BE2C (cell line): Measurements from ENCODE around the gene CPXM1.

Experiments
- DNase-seq: peaks from one replicate; pipeline ENCODE4 v3.0.0-alpha.2; 2020
- H3K27me3 ChIP-seq: fragments of 250-450 bp; sonication (Bioruptor Pico); 2 replicates; pipeline ENCODE4 v1.5.1; 2020; ENCODE audit warnings: mild to moderate bottlenecking
- H3K36me3 ChIP-seq: fragments of 250-450 bp; sonication (Bioruptor Pico); 2 replicates; pipeline ENCODE4 v1.5.1; 2020; ENCODE audit warnings: mild to moderate bottlenecking
- H3K4me1 ChIP-seq: fragments of 250-450 bp; sonication (Bioruptor Pico); 2 replicates; pipeline ENCODE4 v1.5.1; 2020
- H3K4me3 ChIP-seq: 2 replicates; pipeline ENCODE4 v1.5.1; 2011; ENCODE audit warnings: low read depth, low read length
- H3K9me3 ChIP-seq: fragments of 250-450 bp; sonication (Bioruptor Pico); 2 replicates; pipeline ENCODE4 v1.5.1; 2020
- CTCF ChIP-seq: IDR thresholded peaks from 2 replicates; pipeline ENCODE4 v1.5.1; 2012; ENCODE audit warnings: mild to moderate bottlenecking, low read depth, low read length

The CPXM1 gene

DNA sequence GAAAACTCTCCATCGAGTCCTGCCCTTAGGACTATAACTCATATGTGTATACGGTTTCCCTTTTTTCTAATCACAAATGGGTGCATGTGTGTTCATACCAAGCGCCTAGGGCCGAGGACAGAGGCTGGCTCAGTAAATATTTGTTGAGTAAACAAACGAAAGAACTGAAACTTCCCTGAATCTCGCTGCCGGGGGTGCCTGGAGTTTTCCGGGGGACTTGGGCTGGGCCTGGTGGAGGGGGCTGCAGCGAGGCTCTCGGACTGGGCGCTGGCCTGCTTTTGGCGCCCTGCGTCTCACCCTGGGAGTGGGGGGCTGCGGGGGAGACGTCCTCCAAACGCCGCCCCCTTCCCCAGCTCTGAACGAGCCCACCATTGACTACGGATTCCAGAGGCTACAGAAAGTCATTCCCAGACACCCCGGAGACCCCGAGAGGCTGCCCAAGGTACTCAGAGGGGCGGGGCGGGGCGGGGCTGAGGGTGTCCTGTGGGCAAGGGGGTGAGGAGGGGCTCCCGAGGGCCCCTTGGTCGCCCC, 49.0 kb downstream of the CPXM1 start:
- Histone ChIP-seq H3K27me3 (no peaks in the 10 kb centered on the region), H3K36me3 (no peaks in the 10 kb centered on the region), H3K9me3 (no peaks in the 10 kb centered on the region), H3K4me3 (no peak overlapping the region), H3K4me1 (no peaks in the 10 kb centered on the region)
- TF ChIP-seq CTCF, result no peak
- no peak for DNase-seq

GRCh38 chr20:2750491-2751251, 49.8 kb downstream of the CPXM1 start:
- Histone ChIP-seq H3K27me3 (no peaks in the 10 kb centered on the region), H3K9me3 (no peaks in the 10 kb centered on the region), H3K4me1 (no peaks in the 10 kb centered on the region), H3K4me3 (no peak overlapping the region), H3K36me3 (no peaks in the 10 kb centered on the region)
- no peak for DNase-seq
- no peak for TF ChIP-seq CTCF

DNA sequence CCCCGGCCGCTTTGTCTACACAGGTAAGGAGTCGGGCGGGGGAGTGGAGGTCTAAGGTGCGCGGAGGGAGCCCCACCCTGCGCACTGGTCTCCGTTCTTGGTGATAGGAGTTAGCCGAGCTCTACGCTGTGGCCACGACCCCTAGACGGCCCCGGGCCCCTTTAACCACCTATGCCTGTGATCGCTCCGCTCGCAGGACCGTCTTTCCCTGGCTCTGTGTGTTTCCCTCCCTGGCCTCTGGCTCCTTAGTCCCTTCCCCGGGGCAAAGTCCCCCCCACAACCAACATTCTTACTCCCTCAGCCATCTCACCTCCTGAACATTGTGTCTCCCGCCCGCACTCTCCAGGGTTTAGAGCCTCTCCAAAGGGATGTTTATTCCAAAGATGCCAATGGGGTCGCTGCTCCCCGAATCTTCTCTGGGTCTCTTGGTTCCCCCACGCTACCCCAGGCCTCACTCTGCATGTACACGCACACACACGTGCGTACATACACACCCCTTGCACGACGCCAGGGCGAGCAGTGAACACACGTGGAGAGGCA, 50.4 kb downstream of the CPXM1 start:
- Histone ChIP-seq H3K4me3 (no peak overlapping the region), H3K36me3 (no peaks in the 10 kb centered on the region), H3K4me1 (no peaks in the 10 kb centered on the region), H3K27me3 (no peaks in the 10 kb centered on the region), H3K9me3 (no peaks in the 10 kb centered on the region)
- no peak for DNase-seq
- TF ChIP-seq CTCF, result no peak

DNA sequence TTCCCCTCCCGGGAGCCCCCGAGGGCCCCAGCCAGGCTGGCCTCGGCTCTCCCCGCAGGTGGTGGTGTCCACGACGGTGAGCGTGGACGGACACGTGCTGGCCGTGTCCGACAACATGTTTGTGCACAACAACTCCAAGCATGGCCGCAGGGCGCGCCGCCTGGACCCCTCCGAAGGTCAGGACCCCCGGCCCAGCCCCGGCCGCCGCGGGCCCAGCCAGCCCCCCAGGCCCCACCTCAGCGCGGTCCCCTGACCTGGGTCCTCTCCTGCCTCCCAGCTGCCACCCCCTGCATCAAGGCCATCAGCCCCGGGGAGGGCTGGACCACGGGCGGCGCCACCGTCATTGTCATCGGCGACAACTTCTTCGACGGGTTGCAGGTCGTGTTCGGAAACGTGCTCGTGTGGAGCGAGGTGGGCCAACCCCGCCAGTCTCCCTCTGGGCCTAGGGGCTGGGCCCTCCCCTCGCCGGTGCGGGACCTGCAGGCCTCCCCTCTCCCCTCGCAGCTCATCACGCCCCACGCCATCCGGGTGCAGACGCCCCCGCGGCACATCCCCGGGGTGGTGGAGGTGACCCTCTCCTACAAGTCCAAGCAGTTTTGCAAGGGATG, 51.0 kb downstream of the CPXM1 start:
- H3K36me3 ChIP-seq, result no peaks in the 10 kb centered on the region
- no peak overlapping the region for H3K4me3 ChIP-seq
- H3K27me3 ChIP-seq, result no peaks in the 10 kb centered on the region
- no peak for TF ChIP-seq CTCF
- H3K9me3 ChIP-seq, result no peaks in the 10 kb centered on the region
- H3K4me1 ChIP-seq, result no peaks in the 10 kb centered on the region
- no peak for DNase-seq

DNA sequence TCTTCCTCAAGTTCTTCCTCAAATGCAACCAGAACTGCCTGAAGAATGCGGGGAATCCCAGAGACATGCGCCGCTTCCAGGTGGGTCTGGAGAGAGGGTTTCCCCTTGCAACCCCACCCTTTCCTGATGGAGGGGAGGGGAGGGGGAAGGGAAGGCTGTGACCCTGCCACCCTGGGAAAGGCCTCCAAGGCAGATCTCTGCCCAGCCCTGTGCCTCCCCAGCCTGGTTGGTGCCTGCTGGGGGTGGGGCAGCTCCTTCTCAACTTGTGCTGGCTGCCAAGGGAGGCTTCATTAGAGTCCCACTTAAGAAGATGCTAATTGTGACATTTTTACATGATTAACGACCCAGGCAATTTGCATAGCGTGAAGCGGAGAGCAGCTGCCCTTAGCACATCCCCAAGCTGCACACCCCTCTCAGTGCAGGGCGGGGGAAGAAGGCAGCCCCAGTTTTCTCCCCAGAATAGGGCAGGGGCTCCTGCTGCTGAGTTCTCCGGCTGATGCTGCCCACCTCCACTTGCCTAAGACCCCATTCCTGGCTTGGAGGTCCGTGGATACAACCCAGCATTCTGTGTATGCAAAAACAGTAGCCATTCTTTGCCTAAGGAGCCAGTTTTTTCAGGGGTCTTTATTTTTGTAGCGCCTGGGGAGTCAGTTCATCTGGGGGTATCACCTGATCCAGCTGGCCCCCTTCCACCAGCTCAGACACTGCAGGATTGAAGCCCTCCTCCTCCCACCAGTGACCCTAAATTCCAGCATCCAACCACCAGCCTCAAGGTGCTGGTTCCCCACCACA, 51.7 kb downstream of the CPXM1 start:
- H3K9me3 ChIP-seq, result no peaks in the 10 kb centered on the region
- DNase-seq, result no peak
- no peaks in the 10 kb centered on the region for H3K36me3 ChIP-seq
- H3K27me3 ChIP-seq, result no peaks in the 10 kb centered on the region
- H3K4me3 ChIP-seq, result no peak overlapping the region
- no peak for TF ChIP-seq CTCF
- no peaks in the 10 kb centered on the region for H3K4me1 ChIP-seq
